Stomach (tissue), 4 donors: ENCODE measurements around the gene TBC1D25.

Experiments
- POLR2A ChIP-seq, 4 donors: fragments of 450-650 bp; IDR thresholded peaks; one replicate each; pipeline ENCODE4 v1.6.1; 2016; ENCODE audit warnings: antibody characterized with exemption in 4 of 4, control low read depth in 2 of 4, mild to moderate bottlenecking in 1 of 4, moderate library complexity in 1 of 4
- POLR2AphosphoS5 ChIP-seq, 3 donors: sonication (generic); formaldehyde crosslinking; IDR thresholded peaks; one replicate each; pipeline ENCODE4 v1.6.1; 2016; ENCODE audit warnings: antibody characterized with exemption in 3 of 3
- TF ChIP-seq, protein P1 (sequence below), 7 experiments: fragments of 450-650 bp in 4 of 7; fragments of 200-600 bp in 3 of 7; sonication (generic) in 3 of 7; IDR thresholded peaks; one replicate each; pipeline ENCODE4 v1.5.1; 2016 to 2019; ENCODE audit warnings: antibody characterized with exemption in 7 of 7, control low read depth in 2 of 7, mild to moderate bottlenecking in 1 of 7

- TF ChIP-seq, protein P1, sequence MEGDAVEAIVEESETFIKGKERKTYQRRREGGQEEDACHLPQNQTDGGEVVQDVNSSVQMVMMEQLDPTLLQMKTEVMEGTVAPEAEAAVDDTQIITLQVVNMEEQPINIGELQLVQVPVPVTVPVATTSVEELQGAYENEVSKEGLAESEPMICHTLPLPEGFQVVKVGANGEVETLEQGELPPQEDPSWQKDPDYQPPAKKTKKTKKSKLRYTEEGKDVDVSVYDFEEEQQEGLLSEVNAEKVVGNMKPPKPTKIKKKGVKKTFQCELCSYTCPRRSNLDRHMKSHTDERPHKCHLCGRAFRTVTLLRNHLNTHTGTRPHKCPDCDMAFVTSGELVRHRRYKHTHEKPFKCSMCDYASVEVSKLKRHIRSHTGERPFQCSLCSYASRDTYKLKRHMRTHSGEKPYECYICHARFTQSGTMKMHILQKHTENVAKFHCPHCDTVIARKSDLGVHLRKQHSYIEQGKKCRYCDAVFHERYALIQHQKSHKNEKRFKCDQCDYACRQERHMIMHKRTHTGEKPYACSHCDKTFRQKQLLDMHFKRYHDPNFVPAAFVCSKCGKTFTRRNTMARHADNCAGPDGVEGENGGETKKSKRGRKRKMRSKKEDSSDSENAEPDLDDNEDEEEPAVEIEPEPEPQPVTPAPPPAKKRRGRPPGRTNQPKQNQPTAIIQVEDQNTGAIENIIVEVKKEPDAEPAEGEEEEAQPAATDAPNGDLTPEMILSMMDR (IDR thresholded peaks at IDR 0.05): no peak
- TF ChIP-seq POLR2AphosphoS5 (IDR thresholded peaks at IDR 0.05) (no peak), POLR2A (IDR thresholded peaks at IDR 0.05) (no peak)
Measured at GRCh38 chrX:48509245-48509590, 30.3 kb upstream of the TBC1D25 start.
